ENCODE data around the gene FITM2.

FITM2 gene

DNA sequence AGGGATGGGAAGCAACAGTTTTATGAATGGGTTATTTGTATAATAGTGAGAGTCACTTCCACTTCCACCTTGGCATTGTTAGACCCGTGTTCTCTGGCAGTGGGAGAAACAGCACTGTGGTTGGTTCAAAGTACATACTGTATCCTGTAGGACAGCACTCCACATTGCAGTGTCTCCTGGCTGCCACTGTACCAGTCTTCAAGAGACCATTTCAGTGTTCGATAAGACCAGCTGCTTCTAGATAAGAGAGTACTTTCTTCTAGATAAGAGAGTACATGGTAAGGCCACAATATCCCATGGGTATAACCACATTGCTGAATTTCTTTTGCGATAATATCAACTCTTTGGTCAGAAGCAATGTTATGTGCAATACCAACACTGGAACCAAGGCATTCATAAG is 28.8 kb downstream of the FITM2 start:
- no peak for DNase-seq (ENCODE audit: low read depth, low spot score)

DNA sequence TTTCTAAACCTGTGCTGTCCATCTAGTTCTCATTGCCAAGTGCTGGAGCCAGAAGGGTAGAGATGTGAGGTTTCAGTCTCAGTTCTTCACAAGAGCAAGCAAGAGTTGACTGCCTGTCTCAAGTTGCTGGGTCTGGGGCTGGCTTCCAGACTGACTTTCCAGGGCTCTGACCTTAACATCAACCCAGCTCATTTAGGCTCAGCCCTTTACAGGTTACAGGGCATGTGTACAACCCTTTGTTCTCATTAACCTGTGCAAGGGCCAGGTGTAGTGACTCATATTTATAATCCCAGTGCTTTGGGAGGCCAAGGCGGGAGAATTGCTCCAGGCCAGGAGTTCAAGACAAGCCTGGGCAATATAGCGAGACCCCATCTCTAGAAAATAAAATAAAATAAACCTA is 30.6 kb downstream of the FITM2 start:
- no peak for DNase-seq (ENCODE audit: low read depth, low spot score)

DNA sequence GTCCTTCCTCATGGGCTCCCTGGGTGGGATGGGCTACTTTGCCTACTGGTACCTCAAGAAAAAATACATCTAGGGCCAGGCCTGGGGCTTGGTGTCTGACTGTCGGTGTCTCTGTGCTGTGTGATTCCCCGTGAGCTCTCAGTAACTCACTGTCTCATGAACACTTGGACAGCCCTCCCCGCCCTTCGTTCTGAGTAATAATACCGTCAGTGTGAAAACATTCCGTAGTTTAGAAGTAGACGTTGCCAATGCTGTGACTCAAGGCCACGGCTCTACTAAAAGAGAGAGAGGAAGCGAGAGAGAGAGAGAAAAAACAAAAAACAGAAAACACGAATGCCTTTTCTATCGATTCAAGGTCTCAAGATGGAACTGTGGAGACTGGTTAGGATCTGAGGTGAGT is 31.8 kb downstream of the FITM2 start:
- no peak for DNase-seq (ENCODE audit: low read depth, low spot score)

DNA sequence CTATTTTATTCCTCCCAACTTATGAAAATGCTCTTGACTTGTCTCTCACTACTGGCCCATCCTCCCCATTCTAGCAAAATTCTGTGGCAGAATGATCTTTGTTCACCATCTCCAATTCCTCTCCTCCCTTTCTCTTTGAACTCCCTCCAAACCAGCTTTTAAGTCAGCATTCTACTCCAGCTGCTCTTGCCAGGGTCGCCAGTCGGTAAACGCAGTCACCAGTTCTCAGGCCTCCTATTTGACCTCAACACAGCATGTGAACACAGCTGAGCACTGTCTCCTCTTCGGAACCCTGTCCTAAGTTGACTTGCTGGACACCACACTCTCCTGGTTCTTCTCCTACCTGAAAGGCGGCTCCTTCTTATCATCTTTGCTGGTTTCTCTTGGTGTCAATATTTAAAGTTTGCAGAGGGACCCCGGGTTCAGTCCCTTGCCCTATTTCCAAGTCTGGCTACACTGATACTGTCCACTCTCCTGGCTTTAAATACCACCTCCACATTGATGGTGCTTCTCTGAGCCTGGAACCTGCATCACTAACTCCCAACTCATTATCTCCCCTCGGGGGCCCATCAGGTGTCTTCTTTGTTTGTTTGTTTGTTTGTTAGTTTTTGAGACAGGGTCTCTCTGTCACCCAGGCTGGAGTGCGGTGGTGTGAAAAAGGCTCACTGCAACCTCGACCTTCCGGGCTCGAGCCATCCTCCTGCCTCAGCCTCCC is 36.5 kb downstream of the FITM2 start:
- DNase-seq (ENCODE audit: low read depth, low spot score) = no peak

DNA sequence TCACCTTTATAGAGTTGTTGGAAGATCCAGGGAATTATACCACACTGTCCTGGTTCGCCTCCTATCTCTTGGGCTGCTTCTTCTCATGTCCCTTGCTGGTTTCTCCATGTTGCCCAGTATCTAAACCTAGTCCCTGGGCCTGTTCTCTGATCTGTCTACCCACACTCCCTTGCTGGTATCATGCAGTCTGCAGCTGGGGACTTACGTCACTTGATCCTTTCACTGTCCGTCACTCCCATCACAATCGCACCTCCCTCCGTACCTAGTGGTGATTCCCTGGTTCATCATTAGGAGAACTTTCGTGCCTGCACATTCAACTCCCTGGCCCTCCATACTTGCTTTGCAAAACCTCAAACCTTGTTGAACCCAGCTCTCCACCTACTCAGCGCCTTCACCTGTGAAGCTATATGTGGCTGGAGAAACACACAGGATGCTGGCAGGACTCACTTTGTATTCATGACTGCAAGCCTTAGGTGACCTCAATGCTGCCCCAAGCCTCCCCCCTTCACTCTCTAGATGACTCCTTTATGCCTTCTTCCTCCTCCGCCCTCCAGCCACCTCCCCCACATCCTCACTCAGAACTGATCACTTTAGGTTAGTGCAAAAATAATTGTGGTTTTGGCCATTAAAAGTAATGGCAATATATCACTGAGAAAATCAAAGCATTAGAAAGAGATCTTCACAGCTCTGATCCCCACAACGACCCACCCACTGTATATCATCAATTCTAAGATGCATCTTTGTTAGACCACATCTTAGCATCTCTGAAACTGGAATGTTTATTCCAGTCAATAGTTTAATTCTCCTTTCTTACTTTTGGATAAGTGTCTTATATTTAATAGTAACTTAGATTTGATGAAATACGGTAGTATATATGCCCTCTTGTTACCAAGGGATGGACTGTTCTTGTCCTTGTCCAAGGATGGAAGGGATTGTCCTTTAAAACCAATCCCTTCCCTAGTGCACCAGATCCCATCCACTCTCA is 37.5 kb downstream of the FITM2 start:
- no peak for DNase-seq (ENCODE audit: low read depth, low spot score)

DNA sequence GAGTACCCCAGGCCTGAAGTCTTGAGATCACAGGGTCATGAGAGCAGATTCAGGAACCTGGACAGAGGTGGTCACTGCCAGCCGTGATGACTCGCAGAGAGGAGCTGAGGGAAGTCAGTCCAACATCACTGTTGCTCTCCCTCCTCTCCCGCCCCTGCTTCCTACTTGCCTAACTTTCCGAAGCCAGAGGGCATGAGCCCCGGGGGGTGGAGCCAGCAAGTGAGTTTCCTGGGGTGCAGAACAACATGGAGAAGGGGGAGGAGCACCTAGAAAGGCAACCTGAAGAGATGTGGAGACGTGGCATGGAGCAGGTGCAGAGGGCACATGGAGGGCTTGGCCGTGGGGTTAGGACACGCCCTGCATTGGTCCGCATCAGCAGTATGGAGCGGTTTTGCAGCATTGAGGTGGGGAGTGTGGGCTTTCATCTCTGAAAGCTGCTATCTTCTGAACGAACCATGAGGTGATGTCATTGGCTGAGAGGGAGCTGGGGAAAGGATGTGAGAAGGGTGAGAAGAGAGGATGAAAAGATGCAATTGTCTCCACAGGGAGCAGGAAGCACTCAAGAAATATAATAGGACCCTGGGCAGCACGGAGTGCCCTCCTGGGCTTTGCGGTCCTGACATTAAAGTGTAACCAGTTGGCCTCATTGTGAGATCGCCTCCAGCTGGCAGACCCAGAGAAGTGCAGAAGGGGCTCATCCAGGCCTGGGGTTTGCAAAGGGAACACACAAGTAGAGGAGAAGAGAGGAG is 38.9 kb downstream of the FITM2 start:
- peak; percentile 41 for DNase-seq (ENCODE audit: low read depth, low spot score)

DNA sequence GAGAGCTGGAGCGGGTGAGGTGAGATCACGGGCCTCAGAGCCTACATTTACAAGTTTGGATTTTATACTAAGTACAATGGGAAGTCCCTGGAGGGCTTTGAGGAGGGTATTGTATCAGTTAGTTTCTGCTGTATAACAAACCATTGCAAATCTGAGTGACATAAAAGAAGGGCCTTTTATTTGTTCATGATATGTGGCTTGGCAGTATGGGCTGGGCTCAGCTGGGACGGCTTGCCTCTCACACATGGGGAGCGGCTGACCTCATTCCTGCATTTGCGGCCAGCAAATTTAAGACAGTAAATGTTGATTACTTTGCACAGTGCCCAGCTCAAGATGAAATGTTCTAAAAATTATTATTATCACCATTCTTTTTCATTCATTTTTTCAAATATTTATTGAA is 42.2 kb downstream of the FITM2 start:
- no peak for DNase-seq (ENCODE audit: low read depth, low spot score)

DNA sequence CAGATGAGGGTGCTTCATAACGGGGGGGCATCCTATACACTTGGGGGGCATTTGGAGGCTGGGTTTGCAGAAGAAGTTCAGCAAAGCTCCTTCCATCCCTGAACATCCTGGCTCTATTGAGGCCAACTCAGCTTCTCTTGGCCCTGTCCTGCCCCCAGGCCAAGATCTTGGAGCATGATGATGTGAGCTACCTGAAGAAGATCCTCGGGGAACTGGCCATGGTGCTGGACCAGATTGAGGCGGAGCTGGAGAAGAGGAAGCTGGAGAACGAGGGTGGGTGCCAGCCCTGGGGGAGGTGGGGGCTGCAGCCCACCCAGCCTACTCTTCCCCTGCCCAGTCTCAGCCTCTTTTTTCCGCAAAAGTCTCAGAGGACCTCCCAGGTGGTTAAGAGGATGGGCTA is 46.7 kb downstream of the FITM2 start:
- DNase-seq (ENCODE audit: low read depth, low spot score) = peak; percentile 39

DNA sequence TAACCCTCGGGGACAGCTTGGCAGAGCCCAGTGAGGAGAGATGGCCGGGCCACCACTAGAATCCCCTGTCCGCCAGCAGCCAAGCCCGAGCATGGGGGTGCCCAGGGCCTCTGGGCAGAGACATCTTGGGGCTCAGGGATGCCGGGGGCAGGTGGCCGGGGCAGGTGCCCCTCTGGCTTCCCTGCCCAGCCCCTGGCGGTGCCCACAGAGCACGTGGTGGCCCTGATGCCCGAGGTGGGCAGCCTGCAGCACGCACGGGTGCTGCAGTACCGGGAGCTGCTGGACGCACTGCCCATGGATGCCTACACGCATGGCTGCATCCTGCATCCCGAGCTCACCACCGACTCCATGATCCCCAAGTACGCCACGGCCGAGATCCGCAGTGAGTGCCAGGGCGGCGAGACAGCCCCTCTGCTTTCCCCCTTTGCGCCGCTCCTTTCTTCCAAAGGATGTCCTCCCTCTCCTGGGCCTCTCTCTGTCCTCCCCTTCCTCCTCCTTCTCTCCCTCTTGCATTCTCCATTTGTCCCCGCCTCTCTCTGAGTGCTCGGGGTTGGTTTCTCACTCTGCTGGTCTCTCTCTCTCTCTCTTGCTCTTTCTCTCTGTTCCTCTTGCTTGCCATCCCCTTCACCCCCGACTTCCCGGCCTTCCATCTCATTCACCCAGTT is 52.6 kb downstream of the FITM2 start:
- DNase-seq (ENCODE audit: low read depth, low spot score) = no peak

DNA sequence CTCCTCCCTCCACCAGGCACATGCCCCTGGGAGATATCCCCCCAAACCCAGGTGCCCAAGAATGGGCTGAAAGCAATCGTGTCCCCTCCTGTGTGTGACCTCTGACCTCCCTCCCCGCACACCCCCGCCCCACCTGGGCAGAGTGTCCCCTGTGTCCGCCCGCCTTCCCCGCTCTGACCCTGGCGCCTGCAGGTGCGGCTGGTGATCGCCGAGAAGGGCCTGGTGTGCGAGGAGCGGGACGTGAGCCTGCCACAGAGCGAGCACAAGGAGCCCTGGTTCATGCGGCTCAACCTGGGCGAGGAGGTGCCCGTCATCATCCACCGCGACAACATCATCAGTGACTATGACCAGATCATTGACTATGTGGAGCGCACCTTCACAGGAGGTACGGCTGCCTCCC is 54.0 kb downstream of the FITM2 start:
- no peak for DNase-seq (ENCODE audit: low read depth, low spot score)

DNA sequence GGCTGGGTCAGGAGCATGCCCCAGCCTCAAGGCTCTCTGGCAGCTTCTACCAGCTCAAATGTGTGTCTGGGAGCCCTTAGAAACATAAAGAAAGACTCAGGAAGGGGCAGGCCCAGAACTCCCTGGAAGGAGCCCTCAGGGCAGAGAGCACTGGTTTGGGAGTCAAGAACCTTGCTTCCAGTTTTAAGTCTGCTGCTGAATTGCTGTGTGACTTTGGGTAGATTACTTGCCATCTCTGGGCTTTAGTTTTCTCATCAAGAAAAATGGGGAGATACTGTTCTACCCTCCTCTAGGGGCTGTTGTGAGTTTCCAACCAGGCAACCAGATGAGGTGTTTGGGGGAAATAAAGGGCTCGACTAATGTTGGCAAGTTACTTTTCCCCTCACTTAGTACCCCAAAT is 55.1 kb downstream of the FITM2 start:
- DNase-seq (ENCODE audit: low read depth, low spot score) = no peak

DNA sequence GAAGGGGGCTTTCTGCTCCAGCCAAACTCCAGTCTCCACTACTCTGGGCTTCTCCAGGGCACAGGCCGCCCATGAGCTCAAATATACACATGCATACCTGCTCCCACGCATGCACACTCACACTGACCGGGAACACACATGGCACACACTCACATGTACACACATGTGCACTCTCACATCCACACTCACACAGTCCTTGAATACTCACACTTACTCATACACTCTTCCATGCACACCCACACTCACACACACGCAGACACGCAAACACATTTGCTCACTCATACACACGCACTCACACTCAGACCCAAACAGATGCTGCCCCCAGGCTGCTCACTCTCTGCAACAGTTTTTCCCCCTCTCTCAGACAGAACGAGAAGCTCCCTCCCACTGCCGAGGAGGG is 56.9 kb downstream of the FITM2 start:
- no peak for DNase-seq (ENCODE audit: low read depth, low spot score)

DNA sequence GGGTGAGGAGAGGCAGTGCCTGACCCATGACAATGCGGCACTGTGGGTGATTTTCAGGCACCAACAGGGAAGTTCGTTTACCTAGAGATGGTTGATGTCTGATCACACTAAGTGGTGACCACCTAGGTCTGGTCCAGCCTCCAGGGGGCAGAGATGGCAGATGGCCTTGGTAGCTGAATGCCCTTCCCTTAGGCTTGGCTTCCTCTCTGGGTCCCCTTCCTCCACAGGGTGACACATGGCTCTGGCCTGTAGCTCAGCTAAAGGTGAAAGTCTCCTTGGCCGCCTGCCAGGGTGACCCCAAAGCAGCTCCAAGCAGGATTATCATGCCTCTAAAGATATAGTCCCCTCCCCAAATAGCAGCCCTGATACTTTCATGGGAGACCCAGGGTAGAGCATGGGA is 57.5 kb downstream of the FITM2 start:
- DNase-seq (ENCODE audit: low read depth, low spot score) = no peak

Data from ELF-1 (cell line).